Aorta (tissue), 5 donors: ENCODE measurements around the gene KCNT2. TPM values are rescaled to one million over a fixed set of nuclear protein-coding genes. Genes with fewer than 3 reads are reported as not detected.

ENCODE experiments used
- ATAC-seq: fragments of 200-7000 bp; cut with Tn5 transposase; one replicate; pipeline ENCODE4 v1.9.1; 2022; ENCODE audit warnings: moderate library complexity; ENCODE audit not compliant: low FRiP score
- DNase-seq, 2 donors: peaks; one replicate each; pipeline ENCODE4 v3.0.0-alpha.2; 2020
- H3K27ac ChIP-seq, 2 donors: one replicate each; pipeline ENCODE4 v1.5.1; 2013; ENCODE audit warnings: low read length in 2 of 2, mild to moderate bottlenecking in 2 of 2, moderate library complexity in 2 of 2, control low read depth in 1 of 2, inconsistent platforms in 1 of 2, low read depth in 1 of 2
- H3K27me3 ChIP-seq, 2 donors: one replicate each; pipeline ENCODE4 v1.6.1; 2013; ENCODE audit warnings: control low read depth in 1 of 2, low read length in 1 of 2, mild to moderate bottlenecking in 1 of 2, moderate library complexity in 1 of 2; ENCODE audit not compliant: insufficient read depth in 2 of 2, control insufficient read depth in 1 of 2
- H3K36me3 ChIP-seq, 2 donors: one replicate each; pipeline ENCODE4 v1.6.1; 2013; ENCODE audit warnings: control low read depth in 1 of 2, low read length in 1 of 2, mild to moderate bottlenecking in 1 of 2; ENCODE audit not compliant: insufficient read depth in 2 of 2, control insufficient read depth in 1 of 2
- H3K4me1 ChIP-seq, 2 donors: one replicate each; pipeline ENCODE4 v1.6.1; 2013; ENCODE audit warnings: low read length in 2 of 2, control low read depth in 1 of 2, mild to moderate bottlenecking in 1 of 2, moderate library complexity in 1 of 2; ENCODE audit not compliant: insufficient read depth in 2 of 2, control insufficient read depth in 1 of 2
- H3K4me3 ChIP-seq, 2 donors: one replicate each; pipeline ENCODE4 v1.5.1; 2013; ENCODE audit warnings: low read length in 2 of 2, control low read depth in 1 of 2, mild to moderate bottlenecking in 1 of 2
- H3K9me3 ChIP-seq: one replicate; pipeline ENCODE4 v1.6.1; 2013; ENCODE audit warnings: mild to moderate bottlenecking, low read length; ENCODE audit not compliant: control insufficient read depth
- WGBS, 2 donors: extraction: QIAGEN DNeasy Blood & Tissue Kit; methylation state at CpG; one replicate each; pipeline ENCODE4 v1.1.7; 2013; 5-methylcytosine and 5-hydroxymethylcytosine counted together
- intact Hi-C, 2 donors: fragments of 100-400 bp; cut with DNase I; formaldehyde crosslinking; loops; one replicate each; pipeline versions ENCODE4 v1.14.2 to v1.15.0; 2022
- polyA plus RNA-seq, 2 donors: library from polyadenylated mRNA; stranded (reverse); fragments of 200-250 nt; gene quantifications; one replicate each; pipeline ENCODE4 v1.2.3, GENCODE V29; 2013
- total RNA-seq, 2 donors: library from RNA; stranded (reverse); fragmentation: NEBNext Ultra II Directional; extraction: Animal tissue kit (Norgen Biotek cat#: 25700); gene quantifications; one replicate each; pipeline ENCODE4 v1.2.1, GENCODE V29; 2021
- donor health status: healthy with polysubstance abuse.
- donor health status: Bipolar disorder and iron deficiency.
- donor health status: DM: no; HTN: no; CAD: no.
- donor health status: DM: no; HTN: no; CAD: no.
- donor health status: DM: yes; HTN: yes; CAD: no.

KCNT2 gene
- total and polyA plus RNA-seq, 4 donors = 3.0 to 23.3 (median 16.3) TPM

DNA sequence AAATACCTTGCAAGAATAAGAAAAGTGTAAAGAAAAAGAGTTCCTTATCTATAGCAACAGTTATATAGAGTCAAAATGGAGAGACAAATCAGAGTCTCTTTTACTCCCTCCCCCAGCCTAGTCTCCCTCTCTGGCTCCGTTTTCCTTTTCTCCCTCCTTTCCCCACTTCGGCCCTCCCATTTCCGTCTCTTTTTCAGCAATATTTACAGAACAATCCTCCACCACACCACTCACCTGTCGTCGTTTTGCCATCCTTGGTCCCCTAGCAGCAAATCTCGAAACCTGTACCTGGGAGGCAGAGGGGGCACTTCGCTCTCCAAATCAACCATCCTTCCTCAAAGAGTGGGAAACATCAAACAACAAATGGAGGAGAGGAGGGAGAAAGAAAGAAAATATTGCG is 259 bp downstream of the KCNT2 start:
- DNase-seq (no peak), ATAC-seq (peak; percentile 26)
- Histone ChIP-seq H3K27ac (no peak overlapping the region), H3K4me1 (peaks cover 0 to 1% of the 10 kb centered on the region in 2 donors), H3K36me3 (no peaks in the 10 kb centered on the region), H3K27me3 (no peaks in the 10 kb centered on the region), H3K9me3 (no peaks in the 10 kb centered on the region), H3K4me3 (peak overlapping the region; percentile 6 to 41)
- intact Hi-C loops = no loop called here
- 1% methylated on average over 8 of the region's 8 CpGs for WGBS, 2 donors

- Histone ChIP-seq H3K4me3 (no peak overlapping the region), H3K4me1 (peaks cover 0 to 1% of the 10 kb centered on the region in 2 donors), H3K9me3 (no peaks in the 10 kb centered on the region), H3K36me3 (no peaks in the 10 kb centered on the region), H3K27ac (no peak overlapping the region), H3K27me3 (no peaks in the 10 kb centered on the region)
- DNase-seq (no peak), ATAC-seq (no peak)
- intact Hi-C loops = no loop called here
Observed at GRCh38 chr1:196603651-196604050, 4.6 kb downstream of the KCNT2 start.

DNA sequence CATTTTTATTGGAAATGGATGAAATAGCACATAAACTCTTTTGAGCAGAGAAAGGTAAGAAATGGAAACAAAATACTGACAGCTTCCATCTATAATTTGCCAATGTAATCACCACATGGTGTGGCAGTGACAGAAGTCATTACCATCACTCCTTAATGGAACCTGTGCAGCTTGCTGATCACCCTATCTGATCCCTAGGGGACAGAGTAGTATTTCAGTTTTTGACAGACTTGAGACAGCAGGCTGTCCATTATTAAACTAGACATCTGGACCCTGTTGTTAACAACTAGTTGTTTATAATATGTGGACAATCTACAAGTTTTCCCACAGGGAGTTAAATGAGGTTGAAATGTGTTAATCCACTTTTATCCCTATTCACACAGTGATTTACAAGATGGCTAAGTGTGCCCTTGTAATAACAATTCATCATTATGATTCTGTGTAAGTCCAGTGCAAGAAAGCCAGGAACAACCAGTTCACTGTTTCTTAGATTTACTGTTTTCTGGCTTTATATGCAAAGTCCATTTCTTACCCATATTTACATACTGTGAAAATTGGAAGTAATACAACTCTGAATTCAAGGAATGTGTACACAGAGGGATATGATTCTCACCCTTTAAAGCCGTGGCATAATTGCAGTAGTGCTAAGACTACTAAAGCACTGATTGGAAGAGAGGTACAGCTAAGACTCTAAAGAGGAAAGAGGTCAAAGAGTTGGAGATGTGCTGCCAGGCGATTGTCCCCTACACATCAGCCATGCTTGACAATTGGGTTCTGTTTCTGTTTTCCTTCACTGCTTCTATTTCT is 9.1 kb downstream of the KCNT2 start:
- Histone ChIP-seq H3K4me3 (no peak overlapping the region), H3K36me3 (no peaks in the 10 kb centered on the region), H3K27me3 (no peaks in the 10 kb centered on the region), H3K9me3 (no peaks in the 10 kb centered on the region), H3K4me1 (no peaks in the 10 kb centered on the region), H3K27ac (no peak overlapping the region)
- no peak for DNase-seq
- WGBS, 2 donors = 67 to 71% methylated on average over 2 of the region's 2 CpGs
- intact Hi-C loops = no loop called here
- no peak for ATAC-seq

GRCh38 chr1:196594700-196595099 is 13.5 kb downstream of the KCNT2 start:
- 91 to 94% methylated on average over 2 of the region's 2 CpGs for WGBS, 2 donors
- no peak for DNase-seq
- ATAC-seq = no peak
- Histone ChIP-seq H3K36me3 (no peaks in the 10 kb centered on the region), H3K9me3 (peaks cover 1% of the 10 kb centered on the region), H3K4me1 (no peaks in the 10 kb centered on the region), H3K27me3 (no peaks in the 10 kb centered on the region), H3K27ac (no peak overlapping the region), H3K4me3 (no peak overlapping the region)
- intact Hi-C loops = no loop called here

GRCh38 chr1:196593955-196594354 is 14.3 kb downstream of the KCNT2 start:
- H3K4me3 ChIP-seq = no peak overlapping the region
- DNase-seq (no peak), ATAC-seq (no peak)
- intact Hi-C loops = no loop called here
- no peaks in the 10 kb centered on the region for H3K36me3 ChIP-seq
- no peaks in the 10 kb centered on the region for H3K27me3 ChIP-seq
- H3K4me1 ChIP-seq = no peaks in the 10 kb centered on the region
- no peak overlapping the region for H3K27ac ChIP-seq
- peaks cover 1% of the 10 kb centered on the region for H3K9me3 ChIP-seq

GRCh38 chr1:196590959-196591358 is 17.3 kb downstream of the KCNT2 start:
- intact Hi-C loops = no loop called here
- H3K4me1 ChIP-seq = no peaks in the 10 kb centered on the region
- H3K36me3 ChIP-seq = no peaks in the 10 kb centered on the region
- ATAC-seq = no peak
- no peak overlapping the region for H3K4me3 ChIP-seq
- H3K27me3 ChIP-seq = no peaks in the 10 kb centered on the region
- 93 to 97% methylated on average over 3 of the region's 3 CpGs for WGBS, 2 donors
- no peak for DNase-seq
- H3K27ac ChIP-seq = no peak overlapping the region
- peaks cover 1% of the 10 kb centered on the region for H3K9me3 ChIP-seq

GRCh38 chr1:196590012-196590708 is 18.1 kb downstream of the KCNT2 start:
- H3K4me3 ChIP-seq = no peak overlapping the region
- H3K27ac ChIP-seq = no peak overlapping the region
- ATAC-seq = no peak
- H3K27me3 ChIP-seq = no peaks in the 10 kb centered on the region
- peaks cover 1% of the 10 kb centered on the region for H3K9me3 ChIP-seq
- no peaks in the 10 kb centered on the region for H3K36me3 ChIP-seq
- no peaks in the 10 kb centered on the region for H3K4me1 ChIP-seq
- intact Hi-C loops = no loop called here
- WGBS, 2 donors = 42 to 49% methylated on average over 5 of the region's 5 CpGs
- DNase-seq = peak in 1 of 2 donors; percentile 39

DNA sequence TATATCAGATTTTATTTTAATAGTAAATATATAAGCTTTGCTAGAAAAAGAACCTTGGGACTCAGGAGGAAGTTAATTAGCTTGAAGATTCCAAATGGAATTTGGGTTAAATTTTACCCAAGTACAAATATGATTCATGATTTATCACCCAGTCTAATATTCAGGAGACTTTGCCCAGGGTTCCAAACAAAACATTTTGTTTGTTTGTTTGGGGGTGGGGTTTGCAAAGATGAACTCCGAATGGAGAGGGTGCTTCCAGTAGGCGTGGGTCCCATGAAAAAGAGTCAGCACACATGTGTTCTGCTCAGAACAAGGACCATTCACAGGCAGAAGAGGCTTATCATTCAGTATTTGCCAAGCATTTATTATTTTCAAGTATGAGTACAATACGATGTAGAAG is 23.5 kb downstream of the KCNT2 start:
- DNase-seq (no peak), ATAC-seq (no peak)
- no peaks in the 10 kb centered on the region for H3K27me3 ChIP-seq
- WGBS, 2 donors = 70 to 76% methylated on average over 3 of the region's 3 CpGs
- no peaks in the 10 kb centered on the region for H3K9me3 ChIP-seq
- H3K4me1 ChIP-seq = no peaks in the 10 kb centered on the region
- no peak overlapping the region for H3K4me3 ChIP-seq
- H3K36me3 ChIP-seq = no peaks in the 10 kb centered on the region
- intact Hi-C loops = no loop called here
- H3K27ac ChIP-seq = no peak overlapping the region

DNA sequence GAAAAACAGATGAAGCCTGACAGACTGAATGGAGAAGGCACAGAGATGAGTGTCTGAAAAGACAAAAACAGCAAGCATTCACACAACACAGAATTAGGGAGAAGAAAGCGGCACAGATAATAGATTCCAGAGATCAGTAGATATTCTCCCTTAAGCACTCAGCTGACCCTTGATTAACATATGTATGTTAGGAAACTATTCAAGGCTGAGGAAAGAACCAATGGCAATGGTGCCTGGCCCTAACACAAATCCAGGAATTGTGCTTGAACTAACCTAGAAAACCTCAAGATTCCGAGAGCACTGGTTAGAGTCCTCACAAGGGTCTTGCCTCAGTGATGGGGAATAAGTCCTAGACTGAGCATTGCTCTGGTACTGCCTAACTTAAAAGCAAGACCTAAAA is 30.9 kb downstream of the KCNT2 start:
- Histone ChIP-seq H3K27me3 (no peaks in the 10 kb centered on the region), H3K4me1 (no peaks in the 10 kb centered on the region), H3K4me3 (no peak overlapping the region), H3K36me3 (no peaks in the 10 kb centered on the region), H3K27ac (no peak overlapping the region), H3K9me3 (no peaks in the 10 kb centered on the region)
- DNase-seq (no peak), ATAC-seq (no peak)
- intact Hi-C loops = no loop called here
- 94% methylated on average over 2 of the region's 2 CpGs for WGBS, 2 donors
